Erythroblast (primary cell): ENCODE measurements around the gene UIMC1.

Experiments used
- GATA1 ChIP-seq: IDR thresholded peaks from 2 replicates; pipeline ENCODE4 v1.6.1; 2011; ENCODE audit warnings: low read depth, mild to moderate bottlenecking, control low read depth, low read length, moderate library complexity
- POLR2A ChIP-seq: IDR thresholded peaks from 2 replicates; pipeline ENCODE4 v1.6.1; 2011; ENCODE audit warnings: mild to moderate bottlenecking, low read length

GRCh38 chr5:176876506-176877431 is 129.8 kb downstream of the UIMC1 start:
- no peak for TF ChIP-seq POLR2A
- TF ChIP-seq GATA1 = no peak
